ENCODE results near the gene JMJD6. TPM values are rescaled to one million over a fixed set of nuclear protein-coding genes. Genes with fewer than 3 reads are reported as not detected.

JMJD6 gene
- total and polyA plus RNA-seq, 11 donors, result 30.1 to 75.6 (median 39.1) TPM

DNA sequence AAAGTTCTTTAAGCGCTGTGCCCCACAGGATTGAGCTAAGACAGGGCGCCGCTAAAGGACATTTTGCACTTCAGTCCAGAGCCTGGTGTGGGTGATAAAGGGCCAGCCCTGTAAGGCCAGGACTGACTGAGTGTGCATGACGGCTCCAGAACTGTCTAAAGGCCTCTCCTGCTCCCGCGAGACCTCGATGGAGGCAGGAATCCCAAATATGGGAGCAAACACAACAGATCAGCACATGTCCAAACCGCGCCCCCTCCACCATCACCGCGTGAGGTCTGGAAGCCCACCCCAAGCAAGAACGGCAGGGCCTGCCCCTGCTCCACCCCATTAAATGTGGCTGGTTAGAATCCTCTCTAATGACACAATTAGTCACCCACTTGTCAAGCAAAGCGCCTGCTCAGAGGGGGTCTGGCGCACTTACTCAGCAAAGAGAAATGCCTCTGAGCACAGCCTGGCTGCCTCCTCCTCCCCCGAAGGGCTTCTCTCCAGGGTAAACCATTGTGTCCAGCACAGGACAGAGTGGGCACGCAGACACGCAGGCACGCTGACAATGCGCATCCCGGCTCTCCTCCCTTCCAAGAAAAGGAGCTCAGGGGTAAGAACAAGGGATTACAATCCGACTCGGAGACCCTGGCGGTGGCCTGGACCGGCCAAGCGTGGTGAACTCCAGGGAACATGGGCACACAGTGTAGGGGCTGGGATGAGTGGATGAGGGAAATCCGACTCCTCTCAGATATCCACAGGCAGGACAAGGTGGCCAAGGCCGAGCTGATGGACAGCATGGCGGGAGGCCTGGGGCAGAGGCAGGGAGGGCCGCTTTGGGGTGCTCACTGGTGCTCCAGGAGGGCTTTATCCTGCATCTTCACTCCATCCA lies 17.1 kb downstream of the JMJD6 start:
- Histone ChIP-seq H3K27me3 (no peaks in the 10 kb centered on the region), H3K9me3 (no peaks in the 10 kb centered on the region), H3K27ac (peak overlapping the region; percentile 80 to 99 (median 96)), H3K4me3 (peak overlapping the region; percentile 35 to 98 (median 78)), H3K36me3 (peaks cover 0 to 26% (median 17%) of the 10 kb centered on the region in 9 donors), H3K4me1 (peaks cover 4 to 77% (median 53%) of the 10 kb centered on the region in 12 donors)
- WGBS, 4 donors, result 12 to 25% (median 23%) methylated on average over 20 to 29 of the region's 29 CpGs
- peak; percentile 80 to 89 (median 88) for ATAC-seq
- peak; percentile 87 to 94 (median 91) for DNase-seq
- intact Hi-C loops (cut with DNase I), result loop anchor here in 2 of 10 donors (1.0 to 2.0 kb wide), 2 partner anchors 8 to 21 kb away; no protein-coding TSS in a partner anchor
- TF ChIP-seq POLR2A (IDR thresholded peaks at IDR 0.05), result peak; percentile 35 to 79
- TF ChIP-seq, protein P1, sequence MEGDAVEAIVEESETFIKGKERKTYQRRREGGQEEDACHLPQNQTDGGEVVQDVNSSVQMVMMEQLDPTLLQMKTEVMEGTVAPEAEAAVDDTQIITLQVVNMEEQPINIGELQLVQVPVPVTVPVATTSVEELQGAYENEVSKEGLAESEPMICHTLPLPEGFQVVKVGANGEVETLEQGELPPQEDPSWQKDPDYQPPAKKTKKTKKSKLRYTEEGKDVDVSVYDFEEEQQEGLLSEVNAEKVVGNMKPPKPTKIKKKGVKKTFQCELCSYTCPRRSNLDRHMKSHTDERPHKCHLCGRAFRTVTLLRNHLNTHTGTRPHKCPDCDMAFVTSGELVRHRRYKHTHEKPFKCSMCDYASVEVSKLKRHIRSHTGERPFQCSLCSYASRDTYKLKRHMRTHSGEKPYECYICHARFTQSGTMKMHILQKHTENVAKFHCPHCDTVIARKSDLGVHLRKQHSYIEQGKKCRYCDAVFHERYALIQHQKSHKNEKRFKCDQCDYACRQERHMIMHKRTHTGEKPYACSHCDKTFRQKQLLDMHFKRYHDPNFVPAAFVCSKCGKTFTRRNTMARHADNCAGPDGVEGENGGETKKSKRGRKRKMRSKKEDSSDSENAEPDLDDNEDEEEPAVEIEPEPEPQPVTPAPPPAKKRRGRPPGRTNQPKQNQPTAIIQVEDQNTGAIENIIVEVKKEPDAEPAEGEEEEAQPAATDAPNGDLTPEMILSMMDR (IDR thresholded peaks at IDR 0.05), result no peak

GRCh38 chr17:76707985-76708807 lies 18.2 kb downstream of the JMJD6 start:
- peak in 1 of 5 donors; percentile 51 for DNase-seq

DNA sequence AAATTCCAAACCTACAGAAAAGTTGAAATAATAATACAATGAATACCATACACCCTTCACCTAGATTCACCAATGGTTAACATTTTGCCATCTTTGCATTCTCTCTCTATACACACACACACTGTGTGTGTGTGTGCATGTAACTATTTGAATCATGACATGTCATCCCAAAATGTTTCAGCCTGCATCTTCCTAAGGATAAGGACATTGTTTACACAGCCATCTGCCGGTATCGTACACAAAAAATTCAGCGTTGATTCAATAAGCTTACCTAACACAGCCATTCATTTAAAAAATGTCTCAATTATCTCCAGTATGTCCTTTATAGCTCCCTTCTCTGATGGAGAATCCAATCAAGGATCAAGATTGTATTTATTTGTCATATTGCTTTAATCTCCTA lies 19.6 kb downstream of the JMJD6 start:
- TF ChIP-seq POLR2A (IDR thresholded peaks at IDR 0.05), result no peak
- TF ChIP-seq, protein P1 (IDR thresholded peaks at IDR 0.05), result no peak
- WGBS, 4 donors, result 79 to 93% (median 86%) methylated on average over 3 of the region's 3 CpGs
- H3K9me3 ChIP-seq, result no peaks in the 10 kb centered on the region
- intact Hi-C loops (cut with DNase I), result no loop called here
- peak overlapping the region in 11 of 12 donors; percentile 18 to 99 (median 95) for H3K27ac ChIP-seq
- peaks cover 0 to 8% (median 0%) of the 10 kb centered on the region in 9 donors for H3K36me3 ChIP-seq
- H3K4me3 ChIP-seq, result peak overlapping the region in 1 of 12 donors; percentile 8
- no peak for DNase-seq
- H3K4me1 ChIP-seq, result peaks cover 4 to 82% (median 55%) of the 10 kb centered on the region in 12 donors
- ATAC-seq, result no peak
- no peaks in the 10 kb centered on the region for H3K27me3 ChIP-seq

More at GRCh38 chr17:76707985-76708807, 18.2 kb downstream of the JMJD6 start:
- H3K4me1 ChIP-seq, result peaks cover 4 to 81% (median 51%) of the 10 kb centered on the region in 12 donors
- 21 to 36% (median 32%) methylated on average over 14 of the region's 14 CpGs for WGBS, 4 donors
- H3K36me3 ChIP-seq, result peaks cover 0 to 15% (median 8%) of the 10 kb centered on the region in 9 donors
- ATAC-seq, result peak; percentile 1 to 23 (median 16)
- intact Hi-C loops (cut with DNase I), result loop anchor here in 2 of 10 donors (2.0 kb wide), 1 partner anchor 19 kb away; no protein-coding TSS in a partner anchor
- H3K27me3 ChIP-seq, result no peaks in the 10 kb centered on the region
- peak overlapping the region; percentile 80 to 99 (median 96) for H3K27ac ChIP-seq
- peak overlapping the region in 10 of 12 donors; percentile 11 to 98 (median 84) for H3K4me3 ChIP-seq
- no peaks in the 10 kb centered on the region for H3K9me3 ChIP-seq
- no peak for TF ChIP-seq POLR2A (IDR thresholded peaks at IDR 0.05)
- TF ChIP-seq, protein P1 (IDR thresholded peaks at IDR 0.05), result peak in 11 of 12 donors; percentile 17 to 64 (median 48)
